ENCODE results near the gene PRR19. TPM values are rescaled to one million over a fixed set of nuclear protein-coding genes. Genes with fewer than 3 reads are reported as not detected.

Gene PRR19
- total RNA-seq, 1 experiment from 2014 or later, result 0.93 TPM

GRCh38 chr19:42355896-42356295 lies 54.0 kb downstream of the PRR19 start (continued):
- TF ChIP-seq YY1 (IDR thresholded peaks at IDR 0.05; ENCODE audit: extremely low read depth, insufficient replicate concordance, low read depth, low read length) (no peak), CTCF (IDR thresholded peaks at IDR 0.05 in 2 of 3, conservative IDR thresholded peaks at IDR 0.05 in 1 of 3; ENCODE audit: borderline replicate concordance in 1 of 3, insufficient read depth in 1 of 3, low read depth in 2 of 3, low read length in 2 of 3) (no peak)

- Histone ChIP-seq H3K27ac (ENCODE audit: low read depth, low read length) (no peak overlapping the region), H3K9me3 (ENCODE audit: control insufficient read depth in 1 of 2, insufficient read depth in 1 of 2, low read depth in 1 of 2, low read length in 2 of 2) (no peaks in the 10 kb centered on the region), H3K27me3 (ENCODE audit: insufficient read depth, low read length) (no peaks in the 10 kb centered on the region), H3K4me3 (replicated peaks in 1 of 2; ENCODE audit: low read depth in 1 of 2, low read length in 2 of 2) (no peak overlapping the region), H4K20me1 (ENCODE audit: insufficient read depth) (no peaks in the 10 kb centered on the region), H3K9me2 (ENCODE audit: insufficient read depth) (no peaks in the 10 kb centered on the region), H3K4me1 (ENCODE audit: control insufficient read depth in 1 of 2, insufficient read depth in 2 of 2, low read length in 2 of 2) (no peaks in the 10 kb centered on the region), H3K36me3 (ENCODE audit: control insufficient read depth in 1 of 2, insufficient read depth in 2 of 2, low read length in 2 of 2) (no peaks in the 10 kb centered on the region; a peak in 1 of 4 replicates), H3K4me2 (ENCODE audit: low read length) (no peak overlapping the region), H3K9ac (ENCODE audit: low read length) (no peak overlapping the region), H2AFZ (ENCODE audit: low read depth, low read length, poor library complexity, severe bottlenecking) (no peak overlapping the region), H3K79me2 (ENCODE audit: insufficient read depth, low read length) (no peaks in the 10 kb centered on the region)
- no TSS peak for BruUV-seq (replicated peaks)
- TF ChIP-seq EZH2 (IDR thresholded peaks at IDR 0.05) (no peak), POLR2AphosphoS5 (IDR thresholded peaks at IDR 0.05; ENCODE audit: low read depth, low read length) (no peak), SIN3A (IDR thresholded peaks at IDR 0.05; ENCODE audit: low read depth) (no peak), ATF3 (IDR thresholded peaks at IDR 0.05) (no peak), MAX (IDR thresholded peaks at IDR 0.05) (no peak), ZBTB33 (IDR thresholded peaks at IDR 0.05; ENCODE audit: extremely low read depth, insufficient replicate concordance, low read length) (no peak), CBX3 (IDR thresholded peaks at IDR 0.05; ENCODE audit: low read depth) (no peak), EZH2phosphoT487 (IDR thresholded peaks at IDR 0.05; ENCODE audit: borderline replicate concordance) (no peak), JUND (IDR thresholded peaks at IDR 0.05) (no peak), REST (IDR thresholded peaks at IDR 0.05; ENCODE audit: low read depth) (no peak), CEBPB (IDR thresholded peaks at IDR 0.05; ENCODE audit: low read depth) (no peak), POLR2A (IDR thresholded peaks at IDR 0.05; ENCODE audit: borderline replicate concordance, extremely low read depth, insufficient read depth, insufficient read length) (no peak), FOSL1 (IDR thresholded peaks at IDR 0.05; ENCODE audit: low read depth) (no peak), TCF7L2 (IDR thresholded peaks at IDR 0.05; ENCODE audit: borderline replicate concordance, extremely low read depth, insufficient read depth, insufficient read length) (no peak), YY1 (IDR thresholded peaks at IDR 0.05; ENCODE audit: extremely low read depth, insufficient replicate concordance, low read depth, low read length) (no peak), RAD21 (IDR thresholded peaks at IDR 0.05; ENCODE audit: low read depth) (no peak)
- ChIA-PET CTCF (no interaction called here), POLR2A (no interaction called here), RAD21 (ENCODE audit: low non-redundant PET in 1 of 2, low total read pairs in 2 of 2, uncharacterized antibody in 2 of 2, unreplicated experiment in 2 of 2) (no interaction called here)
- DNase-seq (ENCODE audit: low read depth, low spot score) (no peak), ATAC-seq (no peak)
- intact Hi-C loops (cut with micrococcal nuclease), result no loop called here
Observed at GRCh38 chr19:42356686-42357085, 54.8 kb downstream of the PRR19 start.

Data from HCT116 (cell line).